GM12878 (cell line): Measurements from ENCODE around the gene RNF148. TPM values are rescaled to one million over a fixed set of nuclear protein-coding genes. Genes with fewer than 3 reads are reported as not detected.

ENCODE experiments used
- ATAC-seq: fragments of 200-7000 bp; cut with Tn5 transposase; 3 replicates; pipeline ENCODE4 v1.9.1; 2020; ENCODE audit warnings: mild to moderate bottlenecking, moderate library complexity
- BruUV-seq: library from RNA; stranded (reverse); fragments of 400-500 nt; replicated peaks from 2 replicates; lab custom pipeline; 2021; lab: Mats Ljungman, UMichigan
- CTCF ChIA-PET: fragments of 300-600 bp; sonication (Branson Sonifier 250); formaldehyde crosslinking; extraction: SDS; loops from one replicate; lab custom pipeline; 2021; ENCODE audit warnings: inconsistent platforms; lab: Yijun Ruan, JAX
- POLR2A ChIA-PET: fragments of 350-600 bp; formaldehyde crosslinking; extraction: SDS; loops from one replicate; lab custom pipeline; 2021; ENCODE audit warnings: inconsistent platforms; lab: Charles Lee
- RAD21 ChIA-PET: fragments of 300-600 bp; sonication (Branson Sonifier 250); formaldehyde crosslinking; loops from one replicate; lab custom pipeline; 2023; ENCODE audit warnings: antibody characterized with exemption; ENCODE audit not compliant: unreplicated experiment; lab: Charles Lee
- SMC1A ChIA-PET: fragments of 300-600 bp; sonication (Branson Sonifier 250); formaldehyde crosslinking; loops from one replicate; lab custom pipeline; 2023; ENCODE audit not compliant: unreplicated experiment, uncharacterized antibody; lab: Charles Lee
- DNase-seq: peaks from one replicate; pipeline ENCODE4 v3.0.0-alpha.2; 2011; ENCODE audit warnings: low read depth, low spot score
- FAIRE-seq: peaks from 3 replicates; lab custom pipeline; 2011; peaks lifted over from hg19 to GRCh38; lab: Jason Lieb, UNC
- H2AFZ ChIP-seq: 2 replicates; pipeline ENCODE4 v1.6.0; 2011; ENCODE audit warnings: low read depth, low read length, control low read depth; ENCODE audit not compliant: control insufficient read depth
- H3K27ac ChIP-seq: 2 replicates; pipeline ENCODE4 v1.5.1; 2011; ENCODE audit warnings: control low read depth; ENCODE audit not compliant: control insufficient read depth, insufficient read depth
- H3K27me3 ChIP-seq, 2 experiments: replicated peaks in 1 of 2; 2 replicates each; pipeline versions ENCODE4 v1.6.0 to v1.6.1; 2011; ENCODE audit warnings: low read length in 1 of 2; ENCODE audit not compliant: control insufficient read depth in 2 of 2, insufficient read depth in 2 of 2
- H3K36me3 ChIP-seq, 2 experiments: 2 replicates each; pipeline ENCODE4 v1.5.1; 2011; ENCODE audit warnings: low read length in 1 of 2; ENCODE audit not compliant: control insufficient read depth in 2 of 2, insufficient read depth in 2 of 2
- H3K4me1 ChIP-seq: 2 replicates; pipeline ENCODE4 v1.6.1; 2011; ENCODE audit warnings: mild to moderate bottlenecking, low read length, moderate library complexity, mixed read lengths; ENCODE audit not compliant: control insufficient read depth, insufficient read depth
- H3K4me2 ChIP-seq: 2 replicates; pipeline ENCODE4 v1.6.0; 2011; ENCODE audit warnings: control low read depth; ENCODE audit not compliant: control insufficient read depth, insufficient read depth
- H3K4me3 ChIP-seq: fragments of 200-600 bp; sonication (generic); 2 replicates; pipeline ENCODE4 v1.5.1; 2016
- H3K79me2 ChIP-seq: 2 replicates; pipeline ENCODE4 v1.6.0; 2011; ENCODE audit warnings: low read length; ENCODE audit not compliant: control insufficient read depth, insufficient read depth
- H3K9ac ChIP-seq: 2 replicates; pipeline ENCODE4 v1.8.0; 2011; ENCODE audit warnings: low read length, control low read depth, mixed read lengths; ENCODE audit not compliant: control insufficient read depth, insufficient read depth
- H3K9me3 ChIP-seq: replicated peaks from 3 replicates; pipeline ENCODE4 v1.5.1; 2011; ENCODE audit warnings: mild to moderate bottlenecking, low read length; ENCODE audit not compliant: control insufficient read depth, insufficient read depth
- H4K20me1 ChIP-seq: 2 replicates; pipeline ENCODE4 v1.6.0; 2011; ENCODE audit not compliant: control insufficient read depth, insufficient read depth
- NR2C2 ChIP-seq: IDR thresholded peaks from 2 replicates; pipeline ENCODE4 v1.6.1; 2011; ENCODE audit warnings: borderline replicate concordance, low read depth; ENCODE audit not compliant: control insufficient read depth, insufficient read length
- REST ChIP-seq: IDR thresholded peaks from 2 replicates; pipeline ENCODE4 v1.6.1; 2012; ENCODE audit warnings: mild to moderate bottlenecking, low read depth, low read length
- WGBS: methylation state at CpG from one replicate; pipeline ENCODE4 v1.1.6; 2016; ENCODE audit warnings: low lambda C conversion rate; ENCODE audit not compliant: insufficient replicate concordance, insufficient coverage; ENCODE audit errors: missing lambda C conversion rate; 5-methylcytosine and 5-hydroxymethylcytosine counted together
- in situ Hi-C: fragments of 300-500 bp; cut with MboI; formaldehyde crosslinking; loops from 9 replicates; pipeline ENCODE4 v1.14.3; 2018; ENCODE audit warnings: mixed read lengths
- intact Hi-C: fragments of 100-400 bp; cut with micrococcal nuclease; formaldehyde crosslinking; loops from one replicate; pipeline ENCODE4 v1.14.2; 2022; ENCODE audit not compliant: unreplicated experiment
- polyA plus RNA-seq, 11 experiments: library from polyadenylated mRNA; depleted of rRNA in 4 of 11; unstranded in 6 of 11; stranded (reverse) in 5 of 11; fragments of >200 nt; fragmentation: Nextera tagmentation in 4 of 11; fragmentation: Illumina TruSeq in 1 of 11; extraction: Ambion mirVana in 4 of 11; extraction: Trizol in 1 of 11; gene quantifications; 1 replicate in 1 of 11; 2 replicates in 10 of 11; pipeline versions ENCODE4 v1.2.1 to v1.2.3, GENCODE V29; 2011 to 2016; ENCODE audit warnings: inconsistent platforms in 2 of 11, missing spikeins in 2 of 11, low read depth in 1 of 11
- total RNA-seq, 4 experiments: library from RNA; depleted of rRNA in 3 of 4; stranded (reverse); fragments of >200 nt in 3 of 4; fragmentation: Illumina TruSeq in 1 of 4; extraction: Trizol in 1 of 4; gene quantifications; 2 replicates each; pipeline versions ENCODE4 v1.2.1 to v1.2.3, GENCODE V29; 2013 to 2021

RNF148 gene
- total and polyA plus RNA-seq, 10 of the 15 experiments (the other 5 are each of a cell fraction or from before 2014, with no cell fraction given), result 0.06 to 0.22 (median 0.17) TPM; not detected in 7

- RAD21 ChIA-PET, result no interaction called here
- in situ Hi-C loops, result no loop called here
- no peak overlapping the region for H2AFZ ChIP-seq
- no peak overlapping the region for H3K4me2 ChIP-seq
- ATAC-seq, result no peak
- no peak overlapping the region for H3K9ac ChIP-seq
- CTCF ChIA-PET, result interaction anchor here (0.9 to 1.4 kb wide), 3 partner anchors 10 to 126 kb away, joined by 3 to 4 read pairs (median 4); no protein-coding TSS in a partner anchor
- intact Hi-C loops, result no loop called here
- WGBS, result 39% methylated on average over 2 of the region's 2 CpGs
- no TSS peak for BruUV-seq
- H3K4me3 ChIP-seq, result no peak overlapping the region
- H3K27me3 ChIP-seq, result no peaks in the 10 kb centered on the region
- no peaks in the 10 kb centered on the region for H3K4me1 ChIP-seq
- H3K79me2 ChIP-seq, result no peaks in the 10 kb centered on the region
- SMC1A ChIA-PET, result interaction anchor here (0.6 to 1.5 kb wide), 5 partner anchors 15 to 225 kb away, joined by 3 to 5 read pairs (median 3); no protein-coding TSS in a partner anchor
- no peaks in the 10 kb centered on the region for H3K36me3 ChIP-seq
- no peak for DNase-seq
- POLR2A ChIA-PET, result interaction anchor here (1.1 kb wide), 1 partner anchor 12 kb away, joined by 4 read pairs; no protein-coding TSS in a partner anchor
- H4K20me1 ChIP-seq, result no peaks in the 10 kb centered on the region
- H3K27ac ChIP-seq, result no peak overlapping the region
- H3K9me3 ChIP-seq, result no peaks in the 10 kb centered on the region
- TF ChIP-seq NR2C2, result no peak
- TF ChIP-seq REST, result no peak
- FAIRE-seq, result no peak
Observed at GRCh38 chr7:122676466-122676865, 26.3 kb downstream of the RNF148 start.
